Endothelial cell of umbilical vein (primary cell): ENCODE data around the gene ACP1. TPM values are rescaled to one million over a fixed set of nuclear protein-coding genes. Genes with fewer than 3 reads are reported as not detected.

ENCODE experiments used
- BruUV-seq: library from RNA; stranded (reverse); fragments of 400-500 nt; replicated peaks from 2 replicates; lab custom pipeline; 2021; lab: Mats Ljungman, UMichigan
- CTCF ChIA-PET: fragments of 300-600, 350-600 bp; sonication (Branson Sonifier 250); formaldehyde crosslinking; loops from one replicate; lab custom pipeline; 2021; ENCODE audit warnings: antibody characterized with exemption, inconsistent platforms; lab: Charles Lee
- POLR2A ChIA-PET: fragments of 300-600, 350-600 bp; sonication (Branson Sonifier 250); formaldehyde crosslinking; loops from one replicate; lab custom pipeline; 2021; ENCODE audit warnings: antibody characterized with exemption, inconsistent platforms; lab: Charles Lee
- DNase-seq: peaks from one replicate; pipeline ENCODE4 v3.0.0-alpha.2; 2011; ENCODE audit warnings: low read depth, low spot score
- FAIRE-seq: peaks from 2 replicates; lab custom pipeline; 2011; peaks lifted over from hg19 to GRCh38; lab: Jason Lieb, UNC
- H2AFZ ChIP-seq: 2 replicates; pipeline ENCODE4 v1.6.0; 2012; ENCODE audit warnings: low read depth, low read length, control low read depth, inconsistent platforms
- H3K27ac ChIP-seq: 2 replicates; pipeline ENCODE4 v1.5.1; 2011; ENCODE audit warnings: low read depth, mild to moderate bottlenecking, control low read depth, low read length, moderate library complexity; ENCODE audit not compliant: insufficient read depth
- H3K27me3 ChIP-seq, 2 experiments: 2 replicates each; pipeline versions ENCODE4 v1.6.0 to v1.6.1; 2011; ENCODE audit warnings: low read length in 2 of 2, mixed read lengths in 1 of 2; ENCODE audit not compliant: control insufficient read depth in 2 of 2, insufficient read depth in 2 of 2
- H3K36me3 ChIP-seq, 2 experiments: 2 replicates in 1 of 2; 3 replicates in 1 of 2; pipeline ENCODE4 v1.5.1; 2011; ENCODE audit warnings: low read length in 2 of 2, mild to moderate bottlenecking in 1 of 2, moderate library complexity in 1 of 2; ENCODE audit not compliant: control insufficient read depth in 2 of 2, insufficient read depth in 2 of 2; ENCODE audit errors: extremely low read depth in 1 of 2
- H3K4me1 ChIP-seq: 3 replicates; pipeline ENCODE4 v1.5.1; 2011; ENCODE audit warnings: mild to moderate bottlenecking, low read length; ENCODE audit not compliant: control insufficient read depth, insufficient read depth; ENCODE audit errors: extremely low read depth
- H3K4me2 ChIP-seq: 2 replicates; pipeline ENCODE4 v1.6.1; 2011; ENCODE audit warnings: low read length, control low read depth, mixed read lengths; ENCODE audit not compliant: insufficient read depth
- H3K4me3 ChIP-seq, 3 experiments: fragments of 200-600 bp in 1 of 3; sonication (generic), shearing (Covaris generic) in 1 of 3; replicated peaks in 1 of 3; 2 replicates each; pipeline ENCODE4 v1.5.1; 2011 to 2016; ENCODE audit warnings: control low read depth in 3 of 3, low read length in 3 of 3, mild to moderate bottlenecking in 2 of 3, inconsistent platforms in 1 of 3, low read depth in 1 of 3, moderate library complexity in 1 of 3; ENCODE audit not compliant: insufficient read depth in 1 of 3
- H3K79me2 ChIP-seq: 2 replicates; pipeline ENCODE4 v1.6.0; 2012; ENCODE audit warnings: low read length, inconsistent platforms; ENCODE audit not compliant: control insufficient read depth, insufficient read depth
- H3K9ac ChIP-seq: replicated peaks from 2 replicates; pipeline ENCODE3; 2011; ENCODE audit warnings: low read length, control low read depth; ENCODE audit not compliant: insufficient read depth; ENCODE audit errors: extremely low read depth
- H3K9me1 ChIP-seq: replicated peaks from 3 replicates; pipeline ENCODE4 v1.6.0; 2011; ENCODE audit warnings: mild to moderate bottlenecking, low read length; ENCODE audit not compliant: control insufficient read depth, insufficient read depth; ENCODE audit errors: extremely low read depth
- H3K9me3 ChIP-seq: replicated peaks from 2 replicates; pipeline ENCODE4 v1.5.1; 2012; ENCODE audit warnings: low read length, inconsistent platforms; ENCODE audit not compliant: control insufficient read depth, insufficient read depth
- H4K20me1 ChIP-seq: replicated peaks from 2 replicates; pipeline ENCODE3; 2011; ENCODE audit warnings: mild to moderate bottlenecking, low read length; ENCODE audit not compliant: control insufficient read depth, insufficient read depth; ENCODE audit errors: extremely low read depth
- CTCF ChIP-seq, 2 donors: IDR thresholded peaks; 1 replicate in 1 of 2; 2 replicates in 1 of 2; pipeline ENCODE4 v1.5.1; 2011; ENCODE audit warnings: low read length in 2 of 2, mild to moderate bottlenecking in 2 of 2, moderate library complexity in 2 of 2, control low read depth in 1 of 2, inconsistent platforms in 1 of 2, low read depth in 1 of 2; ENCODE audit not compliant: insufficient read depth in 1 of 2; ENCODE audit errors: extremely low read depth in 1 of 2
- EZH2 ChIP-seq: IDR thresholded peaks from 2 replicates; pipeline ENCODE4 v1.6.1; 2012; ENCODE audit warnings: borderline replicate concordance, low read depth, mild to moderate bottlenecking, moderate library complexity, low read length, inconsistent platforms; ENCODE audit not compliant: severe bottlenecking
- FOS ChIP-seq: IDR thresholded peaks from 2 replicates; pipeline ENCODE4 v1.6.1; 2011; ENCODE audit warnings: mild to moderate bottlenecking, low read length, moderate library complexity, borderline replicate concordance; ENCODE audit not compliant: insufficient read depth
- GATA2 ChIP-seq: IDR thresholded peaks from 2 replicates; pipeline ENCODE4 v1.7.0; 2011; ENCODE audit warnings: low read depth, mild to moderate bottlenecking, moderate library complexity, mixed read lengths, low read length; ENCODE audit not compliant: insufficient read length, insufficient read depth
- JUN ChIP-seq: IDR thresholded peaks from 2 replicates; pipeline ENCODE4 v1.6.1; 2011; ENCODE audit warnings: borderline replicate concordance, low read depth; ENCODE audit not compliant: insufficient read length, insufficient read depth
- MAX ChIP-seq: IDR thresholded peaks from 2 replicates; pipeline ENCODE4 v1.6.1; 2011; ENCODE audit not compliant: insufficient read depth, insufficient read length
- MYC ChIP-seq: IDR thresholded peaks from one replicate; pipeline ENCODE4 v1.6.1; 2011; ENCODE audit warnings: mild to moderate bottlenecking, low read depth, low read length
- POLR2A ChIP-seq: IDR thresholded peaks from 2 replicates; pipeline ENCODE4 v1.6.1; 2012; ENCODE audit warnings: low read depth, mild to moderate bottlenecking, control low read depth, low read length
- POLR2AphosphoS5 ChIP-seq: IDR thresholded peaks from 2 replicates; pipeline ENCODE4 v1.6.1; 2012; ENCODE audit warnings: low read depth, mild to moderate bottlenecking, control low read depth, low read length, moderate library complexity; ENCODE audit not compliant: insufficient read depth
- dilution Hi-C: fragments of 300-500 bp; cut with MboI; formaldehyde crosslinking; loops from one replicate; pipeline ENCODE4 v1.15.0; 2019; ENCODE audit warnings: low sequenced_read_pairs; ENCODE audit not compliant: extremely low pct_ligation_motif_present
- intact Hi-C: fragments of 100-400 bp; cut with micrococcal nuclease; formaldehyde crosslinking; loops from one replicate; pipeline ENCODE4 v1.10.0; 2022
- polyA plus RNA-seq, 4 experiments: library from polyadenylated mRNA; depleted of rRNA in 3 of 4; stranded (reverse) in 3 of 4; unstranded in 1 of 4; fragments of >200 nt; gene quantifications; 2 replicates each; pipeline versions ENCODE4 v1.2.1 to v1.2.3, GENCODE V29; 2011 to 2012; ENCODE audit warnings: missing spikeins in 1 of 4
- total RNA-seq: library from RNA; stranded (reverse); gene quantifications from 2 replicates; pipeline ENCODE4 v1.2.3, GENCODE V29; 2021

Gene ACP1
- total and polyA plus RNA-seq, 2 donors (not counting 3 experiments of a cell fraction or from before 2014, with no cell fraction given), result 63.4 to 80.2 TPM

GRCh38 chr2:319059-319600 lies 54.4 kb downstream of the ACP1 start:
- H3K27me3 ChIP-seq, result no peaks in the 10 kb centered on the region
- no peak overlapping the region for H2AFZ ChIP-seq
- H3K4me2 ChIP-seq, result no peak overlapping the region
- no peaks in the 10 kb centered on the region for H3K79me2 ChIP-seq
- intact Hi-C loops, result no loop called here
- DNase-seq, result no peak
- no peaks in the 10 kb centered on the region for H3K36me3 ChIP-seq
- dilution Hi-C loops, result no loop called here
- no peak overlapping the region for H3K27ac ChIP-seq
- no peak overlapping the region for H3K4me3 ChIP-seq
- no TSS peak for BruUV-seq
- H3K9ac ChIP-seq, result no peak overlapping the region
- H4K20me1 ChIP-seq, result no peaks in the 10 kb centered on the region
- no peak for TF ChIP-seq FOS
- no peak for TF ChIP-seq MAX
- no peak for TF ChIP-seq JUN
- TF ChIP-seq CTCF (IDR thresholded peaks at IDR 0.05; ENCODE audit: extremely low read depth in 1 of 2, insufficient read depth in 1 of 2, low read depth in 1 of 2, low read length in 2 of 2), result no peak
- no peak for TF ChIP-seq POLR2A
- no peak for TF ChIP-seq MYC
- TF ChIP-seq POLR2AphosphoS5, result no peak
- TF ChIP-seq GATA2, result no peak
- no peak for TF ChIP-seq EZH2
- H3K9me1 ChIP-seq, result no peaks in the 10 kb centered on the region
- peaks cover 2% of the 10 kb centered on the region for H3K9me3 ChIP-seq
- H3K4me1 ChIP-seq, result no peaks in the 10 kb centered on the region
- FAIRE-seq, result no peak
- ChIA-PET CTCF (no interaction called here), POLR2A (no interaction called here)
